Measurements from ENCODE around the gene PDE8A. TPM values are rescaled to one million over a fixed set of nuclear protein-coding genes. Genes with fewer than 3 reads are reported as not detected.

Gene PDE8A
- total RNA-seq, 1 experiment from 2014 or later: 65.9 TPM

DNA sequence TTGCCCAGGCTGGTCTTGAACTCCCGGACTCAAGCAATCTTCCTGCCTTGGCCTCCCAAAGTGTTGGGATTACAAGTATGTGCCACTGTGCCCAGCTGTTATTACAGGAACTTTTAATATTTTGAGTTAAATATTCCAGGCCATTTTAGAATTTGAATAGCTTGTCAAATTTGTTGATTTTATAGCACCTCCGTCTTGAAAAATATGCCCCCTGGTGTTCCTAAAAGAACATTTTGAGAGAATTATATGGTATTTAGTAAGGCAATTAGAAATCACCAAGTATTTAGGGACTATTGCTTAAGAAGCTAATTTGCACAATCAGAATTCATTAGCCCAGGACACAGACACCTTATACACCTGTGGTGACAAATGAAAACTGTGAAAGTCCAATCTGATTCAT lies 23.7 kb downstream of the PDE8A start:
- Mint-ChIP-seq H3K36me3 (ENCODE audit: insufficient read depth, unreplicated experiment) (no peaks in the 10 kb centered on the region), H3K27me3 (ENCODE audit: unreplicated experiment) (no peaks in the 10 kb centered on the region), H3K9me3 (ENCODE audit: low read depth, unreplicated experiment) (no peaks in the 10 kb centered on the region), H3K4me3 (ENCODE audit: low read depth, unreplicated experiment) (no peak overlapping the region), H3K4me1 (ENCODE audit: low read depth, unreplicated experiment) (peaks cover 65% of the 10 kb centered on the region), H3K27ac (ENCODE audit: unreplicated experiment) (no peak overlapping the region)
- TF ChIP-seq, protein P1, sequence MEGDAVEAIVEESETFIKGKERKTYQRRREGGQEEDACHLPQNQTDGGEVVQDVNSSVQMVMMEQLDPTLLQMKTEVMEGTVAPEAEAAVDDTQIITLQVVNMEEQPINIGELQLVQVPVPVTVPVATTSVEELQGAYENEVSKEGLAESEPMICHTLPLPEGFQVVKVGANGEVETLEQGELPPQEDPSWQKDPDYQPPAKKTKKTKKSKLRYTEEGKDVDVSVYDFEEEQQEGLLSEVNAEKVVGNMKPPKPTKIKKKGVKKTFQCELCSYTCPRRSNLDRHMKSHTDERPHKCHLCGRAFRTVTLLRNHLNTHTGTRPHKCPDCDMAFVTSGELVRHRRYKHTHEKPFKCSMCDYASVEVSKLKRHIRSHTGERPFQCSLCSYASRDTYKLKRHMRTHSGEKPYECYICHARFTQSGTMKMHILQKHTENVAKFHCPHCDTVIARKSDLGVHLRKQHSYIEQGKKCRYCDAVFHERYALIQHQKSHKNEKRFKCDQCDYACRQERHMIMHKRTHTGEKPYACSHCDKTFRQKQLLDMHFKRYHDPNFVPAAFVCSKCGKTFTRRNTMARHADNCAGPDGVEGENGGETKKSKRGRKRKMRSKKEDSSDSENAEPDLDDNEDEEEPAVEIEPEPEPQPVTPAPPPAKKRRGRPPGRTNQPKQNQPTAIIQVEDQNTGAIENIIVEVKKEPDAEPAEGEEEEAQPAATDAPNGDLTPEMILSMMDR (IDR thresholded peaks at IDR 0.05; ENCODE audit: unreplicated experiment): no peak
- intact Hi-C loops (cut with micrococcal nuclease; ENCODE audit: unreplicated experiment): loop anchor here (5.0 kb wide), 1 partner anchor 48 kb away; no protein-coding TSS in a partner anchor
- CTCF ChIA-PET: interaction anchor here (0.5 to 1.7 kb wide), 3 partner anchors 13 to 50 kb away, joined by 3 to 6 read pairs (median 3); no protein-coding TSS in a partner anchor
- no TSS peak for BruUV-seq (replicated peaks)
- DNase-seq: no peak

DNA sequence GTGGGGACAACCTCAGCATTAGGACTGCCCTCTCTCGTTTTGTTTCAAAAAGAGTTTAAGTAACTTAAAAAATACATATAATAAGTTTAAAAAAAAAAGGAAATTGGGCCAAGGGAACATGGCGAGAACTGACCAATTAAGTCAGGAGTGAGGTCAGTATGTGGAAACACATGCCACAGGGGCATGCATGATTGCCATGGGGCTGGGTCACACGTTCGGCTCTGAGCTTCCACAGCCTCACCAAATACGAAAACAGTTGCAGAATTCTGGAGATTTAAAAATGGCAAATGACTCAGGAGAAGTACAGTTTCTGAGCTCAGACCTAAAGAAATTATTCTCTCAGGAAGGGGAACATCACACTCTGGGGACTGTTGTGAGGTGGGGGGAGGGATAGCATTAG lies 24.1 kb downstream of the PDE8A start:
- no peaks in the 10 kb centered on the region for H3K36me3 Mint-ChIP-seq (ENCODE audit: insufficient read depth, unreplicated experiment)
- DNase-seq: no peak
- H3K27ac Mint-ChIP-seq (ENCODE audit: unreplicated experiment): no peak overlapping the region
- BruUV-seq (replicated peaks): no TSS peak
- intact Hi-C loops (cut with micrococcal nuclease; ENCODE audit: unreplicated experiment): loop anchor here (5.0 kb wide), 1 partner anchor 48 kb away; no protein-coding TSS in a partner anchor
- H3K27me3 Mint-ChIP-seq (ENCODE audit: unreplicated experiment): no peaks in the 10 kb centered on the region
- no peak overlapping the region for H3K4me3 Mint-ChIP-seq (ENCODE audit: low read depth, unreplicated experiment)
- TF ChIP-seq, protein P1 (IDR thresholded peaks at IDR 0.05; ENCODE audit: unreplicated experiment): no peak
- H3K9me3 Mint-ChIP-seq (ENCODE audit: low read depth, unreplicated experiment): no peaks in the 10 kb centered on the region
- CTCF ChIA-PET: interaction anchor here (0.5 to 1.7 kb wide), 3 partner anchors 13 to 50 kb away, joined by 3 to 6 read pairs (median 3); no protein-coding TSS in a partner anchor
- peaks cover 65% of the 10 kb centered on the region for H3K4me1 Mint-ChIP-seq (ENCODE audit: low read depth, unreplicated experiment)

DNA sequence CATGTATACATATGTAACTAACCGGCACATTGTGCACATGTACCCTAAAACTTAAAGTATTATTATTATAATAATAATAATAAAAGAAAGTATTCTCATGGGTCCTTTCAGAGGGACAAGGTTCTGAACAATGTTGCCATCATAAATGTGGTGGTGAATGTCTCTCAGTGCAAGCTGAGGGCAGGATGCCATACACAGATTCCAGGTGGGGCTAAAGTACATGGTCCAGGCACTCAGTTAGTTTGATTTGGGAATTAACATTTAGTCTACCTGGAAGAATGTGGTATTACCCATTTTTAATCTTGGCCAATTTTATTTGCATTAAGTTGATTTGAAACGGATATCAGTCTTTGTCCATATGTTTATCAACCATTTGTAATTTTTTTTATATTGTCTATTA lies 24.5 kb downstream of the PDE8A start:
- H3K27me3 Mint-ChIP-seq (ENCODE audit: unreplicated experiment): no peaks in the 10 kb centered on the region
- CTCF ChIA-PET: no interaction called here
- DNase-seq: no peak
- H3K36me3 Mint-ChIP-seq (ENCODE audit: insufficient read depth, unreplicated experiment): no peaks in the 10 kb centered on the region
- BruUV-seq (replicated peaks): no TSS peak
- TF ChIP-seq, protein P1 (IDR thresholded peaks at IDR 0.05; ENCODE audit: unreplicated experiment): no peak
- peaks cover 2% of the 10 kb centered on the region for H3K9me3 Mint-ChIP-seq (ENCODE audit: low read depth, unreplicated experiment)
- H3K4me1 Mint-ChIP-seq (ENCODE audit: low read depth, unreplicated experiment): peaks cover 65% of the 10 kb centered on the region
- intact Hi-C loops (cut with micrococcal nuclease; ENCODE audit: unreplicated experiment): loop anchor here (5.0 kb wide), 1 partner anchor 49 kb away; no protein-coding TSS in a partner anchor
- no peak overlapping the region for H3K4me3 Mint-ChIP-seq (ENCODE audit: low read depth, unreplicated experiment)
- no peak overlapping the region for H3K27ac Mint-ChIP-seq (ENCODE audit: unreplicated experiment)

DNA sequence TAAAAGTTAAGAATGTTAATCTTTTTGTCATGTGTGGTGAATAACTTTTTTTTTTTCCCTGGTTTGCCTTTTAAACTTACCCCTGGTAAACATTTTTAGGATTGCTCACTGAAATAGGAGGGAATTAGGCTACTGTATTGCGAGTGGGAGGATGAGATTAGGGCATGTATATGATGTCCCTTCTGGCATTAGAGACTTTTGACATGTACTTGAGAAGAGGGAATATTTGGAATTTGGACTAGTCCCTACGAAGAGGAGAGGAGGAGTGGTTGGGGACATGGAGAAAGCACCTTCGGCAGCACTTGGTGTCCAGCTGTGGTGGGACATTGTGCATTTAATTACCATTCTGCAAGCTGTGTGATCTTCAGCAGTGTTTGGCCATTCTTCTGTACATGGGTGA lies 25.0 kb downstream of the PDE8A start:
- intact Hi-C loops (cut with micrococcal nuclease; ENCODE audit: unreplicated experiment): loop anchor here (5.0 kb wide), 1 partner anchor 49 kb away; no protein-coding TSS in a partner anchor
- no TSS peak for BruUV-seq (replicated peaks)
- Mint-ChIP-seq H3K9me3 (ENCODE audit: low read depth, unreplicated experiment) (peaks cover 2% of the 10 kb centered on the region), H3K27ac (ENCODE audit: unreplicated experiment) (no peak overlapping the region), H3K4me1 (ENCODE audit: low read depth, unreplicated experiment) (peaks cover 62% of the 10 kb centered on the region), H3K4me3 (ENCODE audit: low read depth, unreplicated experiment) (no peak overlapping the region), H3K27me3 (ENCODE audit: unreplicated experiment) (no peaks in the 10 kb centered on the region), H3K36me3 (ENCODE audit: insufficient read depth, unreplicated experiment) (no peaks in the 10 kb centered on the region)
- DNase-seq: no peak
- CTCF ChIA-PET: no interaction called here
- TF ChIP-seq, protein P1 (IDR thresholded peaks at IDR 0.05; ENCODE audit: unreplicated experiment): no peak

Data from Calu3 (cell line).